ENCODE results near the gene FAM161A.

DNA sequence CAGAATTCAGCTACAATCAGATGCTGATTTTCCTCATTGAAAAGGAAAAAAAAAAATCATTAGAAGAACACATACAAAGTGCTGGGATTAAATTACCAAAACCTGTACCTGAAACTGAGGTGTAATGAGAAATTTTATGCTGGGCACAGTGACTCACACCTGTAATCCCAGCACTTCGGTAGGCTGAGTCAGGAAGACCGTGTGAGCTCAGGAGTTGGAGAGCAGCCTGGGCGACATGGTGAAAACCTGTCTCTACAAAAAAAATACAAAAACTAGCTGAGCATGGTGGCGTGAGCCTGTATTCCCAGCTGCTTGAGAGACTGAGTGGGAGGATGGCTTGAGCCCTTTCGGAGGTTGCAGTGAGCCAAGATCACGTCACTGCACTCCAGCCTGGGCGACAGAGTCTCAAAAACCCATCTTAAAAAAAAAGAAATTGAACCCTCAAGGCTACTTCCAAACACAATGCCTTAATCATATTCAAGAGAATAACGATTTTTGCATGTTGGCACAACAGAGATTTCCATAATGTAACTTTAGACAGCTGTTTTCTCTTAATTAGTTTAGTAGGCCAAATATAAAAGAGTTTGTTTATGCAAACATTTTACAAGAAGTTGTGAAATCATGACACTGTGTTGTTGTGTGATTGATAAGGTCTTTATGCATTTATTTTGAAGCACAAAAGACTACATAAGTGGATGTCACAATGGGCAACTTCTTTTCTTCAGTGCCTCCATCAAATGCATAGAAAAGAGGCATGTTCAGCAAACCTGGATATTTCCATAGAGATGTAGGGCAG lies 63.9 kb downstream of the FAM161A start:
- TF ChIP-seq, protein P1, sequence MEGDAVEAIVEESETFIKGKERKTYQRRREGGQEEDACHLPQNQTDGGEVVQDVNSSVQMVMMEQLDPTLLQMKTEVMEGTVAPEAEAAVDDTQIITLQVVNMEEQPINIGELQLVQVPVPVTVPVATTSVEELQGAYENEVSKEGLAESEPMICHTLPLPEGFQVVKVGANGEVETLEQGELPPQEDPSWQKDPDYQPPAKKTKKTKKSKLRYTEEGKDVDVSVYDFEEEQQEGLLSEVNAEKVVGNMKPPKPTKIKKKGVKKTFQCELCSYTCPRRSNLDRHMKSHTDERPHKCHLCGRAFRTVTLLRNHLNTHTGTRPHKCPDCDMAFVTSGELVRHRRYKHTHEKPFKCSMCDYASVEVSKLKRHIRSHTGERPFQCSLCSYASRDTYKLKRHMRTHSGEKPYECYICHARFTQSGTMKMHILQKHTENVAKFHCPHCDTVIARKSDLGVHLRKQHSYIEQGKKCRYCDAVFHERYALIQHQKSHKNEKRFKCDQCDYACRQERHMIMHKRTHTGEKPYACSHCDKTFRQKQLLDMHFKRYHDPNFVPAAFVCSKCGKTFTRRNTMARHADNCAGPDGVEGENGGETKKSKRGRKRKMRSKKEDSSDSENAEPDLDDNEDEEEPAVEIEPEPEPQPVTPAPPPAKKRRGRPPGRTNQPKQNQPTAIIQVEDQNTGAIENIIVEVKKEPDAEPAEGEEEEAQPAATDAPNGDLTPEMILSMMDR (IDR thresholded peaks at IDR 0.05), result no peak
- TF ChIP-seq POLR2A (IDR thresholded peaks at IDR 0.05), result no peak

Data from esophagus squamous epithelium (tissue), 4 donors.